GM08714 (cell line): ENCODE measurements around the gene TOM1L2.

Experiments
- H3K4me3 ChIP-seq: fragments of 200-500 bp; sonication (Bioruptor generic); 2 replicates; pipeline ENCODE4 v1.5.1; 2014; ENCODE audit warnings: mild to moderate bottlenecking, low read length, inconsistent platforms
- ZNF274 ChIP-seq: IDR thresholded peaks from 2 replicates; pipeline ENCODE4 v1.6.1; 2012; ENCODE audit warnings: mild to moderate bottlenecking, low read depth, low read length

TOM1L2 gene

DNA sequence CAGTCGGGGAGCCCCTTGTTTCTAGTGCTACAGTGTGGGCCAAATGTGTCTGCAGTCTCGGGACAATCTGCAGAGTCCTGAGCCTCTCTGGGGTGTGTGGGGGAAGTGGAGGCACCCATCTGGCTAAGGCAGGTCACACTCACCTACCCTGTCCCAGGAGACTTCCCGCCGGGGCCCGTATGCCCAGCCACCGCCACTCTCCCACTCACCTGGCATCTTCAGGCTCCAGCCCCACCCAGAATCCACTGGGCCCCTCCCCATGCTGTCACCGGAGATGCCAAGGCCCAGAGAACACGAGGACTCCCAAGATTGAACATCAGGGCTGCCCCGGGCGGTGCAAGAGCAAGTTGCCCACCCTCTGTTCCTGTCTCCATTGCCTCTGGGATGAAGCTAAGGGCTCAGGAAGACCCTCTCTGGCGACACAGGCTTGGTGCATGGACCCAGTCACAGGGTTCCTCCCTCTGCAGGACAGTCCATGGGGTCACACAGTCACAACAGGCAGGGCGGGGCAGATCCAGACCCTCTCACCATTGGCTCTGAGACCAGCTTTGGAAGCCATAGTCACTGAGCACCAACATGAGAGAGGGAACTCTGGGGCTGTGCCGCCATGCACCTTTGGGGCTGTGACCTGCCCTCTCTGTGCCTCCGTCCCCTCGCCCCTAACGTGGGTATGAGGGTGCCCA lies 173.5 kb downstream of the TOM1L2 start:
- no peak overlapping the region for H3K4me3 ChIP-seq
- TF ChIP-seq ZNF274: no peak

GRCh38 chr17:17798010-17798556 lies 174.1 kb downstream of the TOM1L2 start:
- H3K4me3 ChIP-seq: no peak overlapping the region
- TF ChIP-seq ZNF274: no peak

- no peak overlapping the region for H3K4me3 ChIP-seq
- TF ChIP-seq ZNF274: no peak
These were observed 174.9 kb downstream of the TOM1L2 start for GRCh38 chr17:17797119-17797809.

DNA sequence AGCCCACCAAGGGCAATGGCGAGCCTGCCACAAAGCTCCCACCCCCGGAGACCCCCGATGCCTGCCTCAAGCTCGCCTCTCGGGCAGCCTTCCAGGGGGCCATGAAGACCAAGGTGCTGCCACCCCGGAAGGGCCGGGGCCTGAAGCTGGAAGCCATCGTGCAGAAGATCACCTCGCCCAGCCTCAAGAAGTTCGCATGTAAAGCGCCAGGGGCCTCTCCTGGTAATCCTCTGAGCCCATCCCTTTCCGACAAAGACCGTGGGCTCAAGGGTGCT lies 175.5 kb downstream of the TOM1L2 start:
- no peak overlapping the region for H3K4me3 ChIP-seq
- no peak for TF ChIP-seq ZNF274

GRCh38 chr17:17795946-17796786 lies 176.0 kb downstream of the TOM1L2 start:
- H3K4me3 ChIP-seq: no peak overlapping the region
- TF ChIP-seq ZNF274: no peak

DNA sequence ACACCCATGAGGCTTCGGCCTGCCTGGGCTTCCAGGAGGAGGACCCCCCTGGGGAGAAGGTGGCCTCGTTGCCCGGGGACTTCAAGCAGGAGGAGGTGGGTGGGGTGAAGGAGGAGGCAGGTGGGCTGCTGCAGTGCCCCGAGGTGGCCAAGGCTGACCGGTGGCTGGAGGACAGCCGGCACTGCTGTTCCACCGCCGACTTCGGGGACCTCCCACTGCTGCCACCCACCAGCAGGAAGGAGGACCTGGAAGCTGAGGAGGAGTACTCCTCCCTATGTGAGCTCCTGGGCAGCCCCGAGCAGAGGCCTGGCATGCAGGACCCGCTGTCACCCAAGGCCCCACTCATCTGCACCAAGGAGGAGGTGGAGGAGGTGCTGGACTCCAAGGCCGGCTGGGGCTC lies 176.9 kb downstream of the TOM1L2 start:
- no peak overlapping the region for H3K4me3 ChIP-seq
- no peak for TF ChIP-seq ZNF274

GRCh38 chr17:17794382-17794781 lies 177.8 kb downstream of the TOM1L2 start:
- TF ChIP-seq ZNF274: no peak
- no peak overlapping the region for H3K4me3 ChIP-seq
